Left renal pelvis (tissue), 4 donors: ENCODE results near the gene TRANK1. TPM values are rescaled to one million over a fixed set of nuclear protein-coding genes. Genes with fewer than 3 reads are reported as not detected.

Experiments used
- DNase-seq, 4 donors: peaks; one replicate each; pipeline ENCODE4 v3.0.0-alpha.2; 2013; ENCODE audit warnings: low read depth in 4 of 4, low spot score in 3 of 4
- polyA plus RNA-seq, 4 donors: library from polyadenylated mRNA; unstranded; fragments of 120-200 nt; gene quantifications; one replicate each; pipeline ENCODE4 v1.2.1, GENCODE V29; 2013; ENCODE audit not compliant: insufficient read length in 4 of 4

Gene TRANK1
- polyA plus RNA-seq, 4 donors: 5.8 to 17.2 (median 6.5) TPM

DNA sequence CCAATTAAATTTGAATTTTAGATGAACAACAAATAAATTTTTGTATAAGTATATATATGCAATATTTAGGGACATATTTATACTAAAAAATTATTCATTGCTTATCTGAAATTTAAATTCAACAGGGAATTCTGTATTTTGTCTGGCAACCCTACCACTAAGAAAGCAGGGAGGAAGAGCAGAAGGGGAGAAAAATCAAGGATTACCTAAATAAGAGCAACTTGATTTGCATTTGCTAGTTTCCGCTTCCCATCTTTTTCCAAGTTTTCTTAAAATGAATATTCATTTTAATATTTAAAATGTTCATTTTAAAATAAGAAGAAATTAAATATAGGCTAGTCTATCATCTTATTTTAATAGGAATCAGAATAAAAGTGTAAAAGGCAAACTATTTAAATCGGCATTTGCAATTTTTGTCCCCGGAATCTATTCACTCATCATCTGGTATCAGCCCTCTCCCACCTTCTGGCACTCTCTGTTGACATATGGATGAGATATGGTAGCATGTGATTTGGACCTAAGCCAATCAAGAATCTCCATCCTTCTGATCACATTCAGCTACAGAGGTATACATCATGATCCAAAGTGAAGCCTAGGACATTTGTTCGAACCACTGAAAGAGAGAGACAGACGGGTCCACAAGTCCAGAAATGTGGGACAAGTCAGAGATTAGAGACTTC, 82.6 kb downstream of the TRANK1 start:
- no peak for DNase-seq

DNA sequence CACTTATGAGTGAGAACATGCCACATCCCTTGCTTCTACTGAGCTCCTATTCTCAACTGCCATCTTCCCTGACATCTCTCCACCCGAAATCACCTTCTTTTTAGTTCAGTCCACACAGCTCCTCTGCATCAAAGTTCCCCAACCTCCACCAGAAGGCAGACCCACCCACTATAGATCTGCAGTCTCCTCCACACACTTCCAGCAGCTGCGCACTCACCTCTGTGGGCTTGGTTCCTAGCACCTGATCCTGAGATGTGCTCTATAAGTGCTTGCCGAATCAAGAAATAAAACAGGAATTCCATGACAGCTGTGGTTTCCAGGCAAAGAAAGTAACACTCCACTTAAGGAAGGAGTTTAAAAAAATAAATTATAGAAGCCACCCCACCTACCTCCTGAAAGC, 85.4 kb downstream of the TRANK1 start:
- DNase-seq: no peak

DNA sequence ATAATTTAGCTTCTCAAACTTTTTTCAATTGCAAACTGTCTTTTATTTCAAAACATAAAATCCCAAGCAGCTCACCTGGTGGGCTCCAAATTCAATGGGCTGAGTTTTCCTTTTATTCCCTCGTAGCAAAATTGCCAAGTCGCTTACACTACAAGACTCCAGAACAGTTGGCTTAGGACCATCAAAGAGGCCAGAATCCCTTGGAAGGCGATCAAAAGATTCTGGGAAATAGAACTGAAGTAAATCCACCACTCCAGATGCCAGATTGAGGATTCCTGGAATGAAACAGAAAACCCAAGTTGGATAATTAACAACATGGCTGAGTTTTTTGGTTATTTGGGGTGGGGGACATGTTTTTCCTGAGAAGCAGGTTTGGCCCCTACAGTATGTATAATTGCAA, 92.8 kb downstream of the TRANK1 start:
- no peak for DNase-seq

DNA sequence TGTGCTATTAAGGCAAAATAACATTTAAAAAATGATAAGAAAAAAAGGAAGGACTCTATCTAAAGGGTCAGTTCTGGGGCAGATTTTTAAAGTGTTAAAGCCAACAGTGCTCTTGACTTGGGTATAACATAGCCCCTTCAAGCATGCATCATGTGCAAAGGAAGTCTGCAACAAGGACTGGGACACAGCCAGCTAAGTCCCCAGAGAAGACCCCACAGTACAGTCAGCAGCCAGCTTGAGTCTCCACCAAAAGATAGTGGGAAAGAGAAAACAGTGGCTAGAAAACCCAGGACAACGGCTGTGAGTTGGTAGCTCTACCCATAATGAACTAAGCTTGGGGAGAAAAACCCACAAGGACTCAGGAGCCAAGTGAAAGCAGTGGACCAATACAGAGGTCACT, 94.1 kb downstream of the TRANK1 start:
- DNase-seq: no peak

DNA sequence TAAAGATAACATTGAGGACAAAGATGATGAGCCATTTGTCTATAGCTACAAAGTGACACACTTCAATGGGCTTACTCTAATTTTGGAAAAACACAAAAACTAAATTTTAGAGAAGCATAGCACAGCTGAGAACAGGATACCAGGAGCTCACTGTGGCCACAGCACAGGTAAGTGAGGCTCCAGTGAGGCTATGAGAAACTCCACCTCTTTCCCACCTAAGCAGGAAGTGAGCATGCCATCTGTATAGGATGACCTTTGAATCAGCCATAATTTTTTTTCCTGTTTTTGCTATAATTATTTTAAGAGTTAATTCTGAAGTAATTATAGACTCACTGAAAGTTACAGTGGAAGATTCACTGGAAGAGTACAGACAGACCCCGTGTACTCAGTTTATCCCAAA, 98.4 kb downstream of the TRANK1 start:
- DNase-seq: no peak

DNA sequence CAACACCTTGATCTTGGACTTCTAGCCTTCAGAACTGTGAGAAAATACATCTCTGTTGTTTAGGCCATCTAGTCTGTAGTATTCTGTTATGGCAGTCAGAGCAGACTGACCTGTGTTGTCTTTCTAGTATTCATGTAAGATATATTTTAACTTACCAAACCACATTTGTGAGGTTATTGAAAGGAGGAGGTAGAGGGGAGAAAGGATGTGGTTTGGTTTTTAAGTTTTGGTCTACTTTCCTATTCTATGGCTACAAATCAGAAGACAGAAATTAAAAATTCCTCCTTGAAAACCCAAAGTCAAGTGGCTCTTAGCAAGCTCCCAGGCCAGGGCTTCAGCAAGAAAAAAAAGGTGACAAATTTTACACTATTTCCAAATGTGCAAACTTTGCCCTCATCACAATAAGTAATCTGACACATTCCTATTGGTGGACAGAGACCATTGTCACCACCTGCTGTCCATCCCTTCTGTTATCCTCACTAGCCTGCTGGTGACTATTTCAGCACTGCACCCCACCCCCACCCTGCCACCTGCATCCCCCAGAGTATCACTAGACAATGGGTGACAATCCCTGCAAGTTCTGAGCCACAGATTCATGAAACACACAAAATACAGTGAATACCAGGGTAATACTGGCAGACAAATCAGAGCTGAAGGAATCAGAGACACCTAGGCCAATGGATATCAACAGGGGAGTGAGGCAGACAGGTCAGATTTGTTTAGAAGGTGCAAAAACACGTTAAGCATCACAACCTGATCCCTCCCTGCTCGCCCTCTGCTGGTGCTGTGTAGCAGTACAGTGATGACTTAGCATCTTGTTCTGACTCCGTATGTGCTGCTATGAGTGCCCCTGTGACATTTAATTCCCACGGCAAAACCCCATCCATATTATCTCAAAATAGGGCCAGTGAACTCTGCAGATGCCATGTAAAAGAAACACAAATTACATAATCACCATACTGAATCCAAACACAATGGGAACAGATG, 101.5 kb downstream of the TRANK1 start:
- no peak for DNase-seq

DNA sequence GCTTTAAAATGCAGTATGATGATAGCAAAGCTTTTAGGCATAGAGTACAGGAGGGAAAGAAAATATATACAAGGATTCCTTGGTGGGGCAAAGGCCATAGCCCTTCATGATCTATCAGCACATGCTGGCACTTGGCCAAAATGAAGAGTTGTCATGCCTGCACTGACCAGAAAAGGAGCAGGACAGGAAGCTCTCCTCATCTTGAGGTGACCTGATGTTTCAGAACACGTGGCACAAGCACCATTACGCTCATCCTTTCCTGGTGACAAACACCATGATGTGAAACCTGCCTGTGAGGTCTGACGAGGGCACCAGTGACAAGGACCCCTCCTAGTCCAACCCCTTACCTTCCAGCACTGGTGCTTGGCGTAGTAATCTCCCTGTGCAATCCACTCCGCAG, 102.6 kb downstream of the TRANK1 start:
- no peak for DNase-seq

DNA sequence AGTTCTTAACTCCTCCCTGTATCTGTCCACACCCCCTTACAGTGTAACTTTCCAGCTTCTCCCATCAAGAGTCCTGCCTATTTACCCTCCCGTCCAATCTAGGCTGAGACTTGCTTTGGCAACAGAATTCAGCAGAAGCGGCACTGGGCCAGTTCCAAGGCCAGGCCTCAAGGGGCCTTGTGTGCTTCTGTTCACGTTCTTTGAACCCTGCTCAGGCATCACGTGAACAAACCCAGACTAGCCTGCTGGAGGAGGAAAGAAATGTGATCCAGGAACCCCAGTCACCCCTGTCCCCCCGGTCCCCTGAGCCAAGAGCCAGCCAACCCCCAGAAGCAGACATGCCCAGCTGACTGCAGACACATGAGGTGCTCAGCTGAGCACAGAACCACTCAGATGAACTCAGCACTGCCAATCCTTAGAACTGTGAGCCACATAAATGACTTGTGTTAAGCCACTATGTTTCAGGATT, 104.4 kb downstream of the TRANK1 start:
- DNase-seq: no peak

DNA sequence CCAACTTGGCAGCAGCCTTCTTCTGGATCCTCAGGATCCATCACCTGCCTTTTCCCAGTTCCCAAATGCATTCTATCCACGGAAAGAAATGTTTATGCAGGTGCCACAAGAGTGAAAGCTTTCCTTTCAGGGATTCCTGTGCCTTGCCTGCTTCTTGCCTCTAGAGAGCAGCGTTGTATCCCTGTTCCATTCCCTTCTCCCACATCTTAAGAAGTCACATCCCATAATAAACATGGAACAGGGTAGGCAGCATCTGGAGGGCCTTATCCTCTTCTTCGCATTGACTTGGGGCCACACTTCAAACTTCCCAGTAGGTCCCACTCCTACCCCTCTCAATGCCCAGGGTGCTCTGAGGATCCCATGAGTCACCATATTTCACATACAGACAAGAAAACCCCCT, 107.8 kb downstream of the TRANK1 start:
- no peak for DNase-seq

DNA sequence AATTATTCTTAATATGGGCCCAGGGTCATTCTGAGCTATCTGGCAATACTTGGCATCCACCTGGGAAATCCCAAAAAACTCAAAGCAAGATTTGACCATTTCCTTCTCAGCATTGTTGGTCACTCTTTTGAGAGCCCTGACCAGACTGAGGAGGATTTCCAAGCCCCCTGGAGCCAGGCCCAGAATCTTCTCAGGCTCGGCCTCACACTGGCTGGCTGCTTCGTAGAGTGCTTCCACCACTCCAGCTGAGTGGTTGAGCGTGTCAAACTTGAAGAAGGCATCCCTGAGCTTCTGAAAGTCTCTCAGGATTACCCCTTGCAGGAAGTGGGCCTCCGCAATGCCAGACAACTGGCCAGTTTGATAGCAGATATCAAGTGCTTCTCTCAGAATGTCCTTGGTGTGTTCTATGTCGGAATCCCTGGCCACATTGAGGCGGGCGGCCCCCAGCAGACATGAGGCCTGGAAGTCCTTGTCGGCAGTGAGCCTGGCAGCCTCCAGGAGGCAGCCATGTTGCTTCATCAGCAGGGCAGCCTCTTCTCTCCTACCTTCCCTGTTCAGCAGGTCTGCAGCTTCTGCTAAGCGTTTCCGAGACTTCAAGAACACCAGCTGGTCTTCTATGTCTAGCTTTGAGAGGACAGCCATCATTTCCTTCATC, 111.6 kb downstream of the TRANK1 start:
- DNase-seq: no peak

DNA sequence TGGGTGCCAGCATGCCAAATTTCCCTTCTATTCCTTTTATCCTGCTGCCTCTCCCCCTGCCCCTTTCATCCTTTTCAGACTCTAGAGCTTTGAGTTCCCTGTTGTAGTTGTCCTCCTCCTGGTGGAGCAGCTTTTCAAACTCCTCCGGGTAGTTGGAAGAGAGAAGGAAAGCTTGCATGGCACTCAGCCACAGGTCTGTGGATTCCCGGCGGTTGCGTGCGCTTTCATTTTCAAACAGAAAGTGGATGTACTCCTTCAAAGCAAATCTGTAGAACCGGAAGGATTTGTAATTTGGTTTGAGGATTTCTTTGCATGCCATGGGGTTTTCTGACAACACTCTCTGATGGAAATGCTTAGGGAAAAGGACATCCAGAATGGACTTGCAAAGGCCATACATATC, 112.4 kb downstream of the TRANK1 start:
- no peak for DNase-seq

DNA sequence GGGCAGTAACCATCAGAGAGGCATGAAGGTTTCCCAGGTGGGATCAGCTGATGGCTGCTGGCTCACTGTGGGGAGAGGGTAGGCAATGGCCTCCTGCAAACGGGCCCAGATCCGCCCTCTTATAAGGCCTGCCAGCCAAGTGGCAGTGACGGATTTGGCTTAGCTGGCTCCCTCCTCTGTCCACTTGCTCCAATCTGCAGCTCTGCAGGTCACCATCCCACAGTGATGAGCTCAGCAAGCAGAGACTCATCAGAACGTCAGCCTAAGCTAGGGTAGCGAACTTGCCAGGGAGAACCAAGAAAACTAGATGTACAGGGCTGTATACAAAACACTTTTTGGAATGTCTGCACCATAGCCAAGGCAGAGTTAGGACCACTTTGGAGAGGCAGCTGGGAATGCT, 117.7 kb downstream of the TRANK1 start:
- DNase-seq: no peak

DNA sequence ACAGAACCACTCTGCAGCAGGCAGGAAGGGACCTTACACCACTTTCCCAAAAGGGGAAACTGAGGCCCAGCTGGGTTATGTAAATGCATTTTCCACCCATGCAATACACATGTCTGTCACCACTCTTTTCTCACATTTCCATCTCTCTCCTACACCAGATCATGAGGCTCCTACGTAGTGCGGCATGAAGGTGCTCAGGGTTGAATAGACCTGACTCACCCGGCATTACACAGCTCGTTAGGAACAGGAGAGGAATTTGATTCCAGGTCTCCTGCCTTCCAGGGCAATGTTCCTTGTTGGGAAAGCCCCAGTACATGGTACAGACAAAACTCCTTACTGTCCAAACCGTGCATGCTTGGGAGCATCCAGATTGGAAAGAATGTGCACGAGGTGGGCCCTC, 118.6 kb downstream of the TRANK1 start:
- DNase-seq: no peak

DNA sequence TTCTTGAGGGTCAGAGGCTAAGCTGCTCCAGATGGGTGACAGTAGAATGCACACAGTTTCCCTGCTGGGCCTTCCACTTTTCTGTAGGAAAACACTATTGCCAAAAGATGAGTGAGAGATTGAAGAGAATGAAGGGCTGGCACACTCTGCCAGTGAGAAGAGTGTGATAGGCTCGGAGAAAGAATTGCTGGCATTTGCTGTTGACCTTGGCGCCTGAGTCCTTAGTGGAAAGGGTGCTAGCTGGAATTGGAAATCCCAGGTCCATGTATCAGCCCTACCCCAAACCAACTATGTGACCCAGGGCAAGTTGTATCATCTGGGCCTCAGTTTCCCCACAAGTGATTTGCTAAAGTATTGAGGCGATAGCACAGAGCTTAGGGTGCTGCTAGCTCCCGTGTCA, 120.4 kb downstream of the TRANK1 start:
- no peak for DNase-seq

DNA sequence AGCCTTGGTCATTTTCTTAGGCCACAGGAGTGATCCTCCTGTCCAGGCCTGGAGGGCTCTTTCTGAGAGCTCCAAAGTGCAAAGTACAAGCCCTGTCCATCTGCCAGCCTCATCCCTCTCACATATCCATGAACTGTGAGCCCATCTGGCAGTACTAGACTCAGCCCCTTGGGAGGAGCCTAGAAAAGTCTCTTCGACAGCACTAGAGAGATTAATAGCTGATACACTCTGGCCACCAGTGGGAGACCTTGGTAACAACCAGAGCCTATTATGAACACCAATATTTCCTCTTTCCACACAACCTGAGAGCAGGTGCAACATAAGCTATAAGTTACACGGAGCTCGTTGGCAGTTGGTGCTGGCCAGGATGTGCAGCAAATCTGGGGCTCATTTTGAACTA, 121.0 kb downstream of the TRANK1 start:
- no peak for DNase-seq

DNA sequence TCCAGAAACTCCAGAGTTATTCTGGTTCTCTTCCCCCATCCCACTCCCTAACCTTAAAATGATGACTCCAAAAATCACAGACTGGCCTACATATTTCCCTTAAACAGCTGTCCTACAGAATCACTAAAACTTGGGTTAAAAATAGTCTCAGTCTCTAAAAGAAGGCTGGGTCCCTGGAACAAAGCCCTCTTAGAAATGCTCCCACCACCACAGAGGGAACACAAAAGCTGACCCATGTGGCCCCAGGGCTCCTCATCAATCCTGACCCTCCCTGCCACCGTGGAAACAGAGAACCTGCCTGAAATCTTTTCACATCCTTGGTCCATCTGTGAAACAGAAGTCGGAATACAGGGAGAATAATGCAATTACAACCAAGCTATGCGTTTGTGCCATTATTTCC, 124.8 kb downstream of the TRANK1 start:
- DNase-seq: no peak

DNA sequence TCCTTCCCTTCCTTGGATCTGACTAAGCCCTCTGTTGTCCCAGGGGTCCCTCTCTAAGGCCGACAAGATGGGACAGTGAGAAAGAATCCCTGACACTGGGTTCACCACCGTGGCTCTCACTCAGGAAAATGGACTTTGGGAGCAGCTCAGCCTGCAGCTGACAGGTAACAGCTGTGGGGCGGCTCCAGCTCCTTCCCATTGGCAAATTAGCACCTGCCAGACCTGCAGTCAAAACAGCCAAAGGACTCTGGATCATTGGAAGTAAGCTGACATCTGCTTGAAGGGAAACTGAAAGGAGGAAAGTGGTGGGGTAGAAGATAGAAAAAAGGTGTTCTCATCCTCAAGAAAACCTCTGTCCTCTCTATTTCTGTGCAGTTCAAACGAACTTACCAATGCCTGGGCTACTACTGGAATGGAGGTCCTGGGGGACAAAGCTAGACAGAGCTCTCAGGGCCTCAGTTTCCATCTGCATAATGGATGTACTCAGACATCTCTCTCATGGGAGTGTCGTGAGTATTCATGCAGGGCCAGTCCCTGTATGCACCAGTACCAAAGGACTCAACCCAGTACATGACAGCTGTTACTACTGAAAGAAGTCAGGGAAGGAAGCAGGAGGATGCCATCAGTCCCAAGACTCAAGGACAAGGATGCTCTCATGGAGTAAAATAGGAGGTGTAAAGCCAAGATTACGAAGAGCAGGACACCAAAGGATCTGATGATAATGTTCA, 126.9 kb downstream of the TRANK1 start:
- no peak for DNase-seq

DNA sequence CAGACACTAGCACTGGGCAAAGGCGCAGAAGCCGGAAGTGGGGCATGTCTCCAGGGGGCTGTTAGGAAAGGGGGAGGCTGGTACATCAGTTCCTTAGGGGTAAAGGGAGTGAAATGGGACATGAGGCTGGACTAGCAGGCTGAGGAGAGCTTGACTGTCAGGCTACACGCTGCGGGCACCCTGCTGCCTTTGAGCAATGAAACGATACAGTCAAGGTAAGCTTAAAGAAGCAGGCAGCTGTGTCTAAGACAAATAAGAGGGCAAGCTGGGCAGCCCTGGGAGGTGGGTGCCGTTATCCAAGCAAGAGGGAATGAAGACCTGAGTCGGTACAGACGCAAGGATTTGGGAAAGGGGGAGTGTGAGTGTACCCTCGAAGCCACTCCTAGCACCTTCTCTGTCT, 129.5 kb downstream of the TRANK1 start:
- no peak for DNase-seq

DNA sequence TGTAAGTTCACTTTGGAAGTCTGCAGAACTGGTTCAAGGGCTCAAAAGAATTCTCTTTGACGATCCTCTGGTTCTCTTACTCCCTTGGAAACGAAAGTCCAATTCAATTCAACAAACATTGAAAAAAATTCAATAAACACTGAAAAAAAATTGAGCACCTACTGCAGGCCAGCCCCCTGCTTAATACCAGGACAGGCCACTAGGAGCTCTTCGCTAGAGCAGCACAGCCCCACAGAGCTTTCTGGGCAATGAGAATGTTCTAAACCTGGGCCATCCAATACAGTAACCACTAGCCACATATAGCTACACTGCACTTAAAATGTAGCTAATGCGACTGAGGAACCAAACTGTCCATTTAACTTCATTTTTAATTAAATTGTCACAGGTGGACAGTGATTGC, 130.1 kb downstream of the TRANK1 start:
- no peak for DNase-seq

DNA sequence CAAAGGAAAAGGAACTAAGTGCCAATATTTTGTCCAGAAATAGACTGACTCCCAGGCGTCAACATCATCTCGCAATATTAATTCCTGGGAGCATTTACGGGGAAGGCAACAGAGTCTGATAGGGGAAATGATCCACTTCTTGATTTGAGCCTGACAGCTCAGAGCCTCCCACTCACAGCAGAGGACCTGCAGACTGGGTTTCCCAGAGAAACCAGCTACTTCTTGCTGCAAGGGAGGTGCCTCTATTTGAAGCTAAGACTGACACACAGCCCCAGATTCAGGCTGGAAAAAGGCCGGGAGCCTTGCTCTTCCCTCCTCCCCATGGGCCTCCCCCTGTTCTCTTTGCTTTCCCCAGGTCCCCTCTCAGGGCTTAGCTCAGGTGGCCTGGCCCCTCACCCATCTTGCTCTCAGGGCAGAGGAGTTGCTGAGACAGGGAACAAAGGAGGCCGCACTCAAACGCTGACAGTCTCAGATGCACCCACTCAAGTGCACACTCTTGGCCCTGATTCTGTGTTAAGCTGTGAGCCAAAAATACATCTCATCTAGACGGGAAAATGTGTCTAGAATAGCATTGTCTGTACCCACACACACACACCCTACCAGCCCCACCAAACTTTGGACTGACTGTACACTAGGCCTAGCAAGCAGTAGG, 130.7 kb downstream of the TRANK1 start:
- DNase-seq: no peak
